GM18520 (cell line): ENCODE measurements around the gene HSDL1.

Source experiments
- ATAC-seq: cut with Tn5 transposase; IDR thresholded peaks from one replicate; pipeline ENCODE4 v1.9.1; 2021; ENCODE audit not compliant: unreplicated experiment

HSDL1 gene

GRCh38 chr16:84144859-84145639 is at the start of gene HSDL1, which contains the start of gene DNAAF1:
HSDL1 (minus strand) TSS chr16:84145177; CDS start chr16:84131321, 13,856 bp downstream.
DNAAF1 (plus strand) TSS chr16:84145308; CDS start chr16:84145441, 133 bp downstream.
- ATAC-seq = peak; percentile 82

GRCh38 chr16:84194018-84194417 is 49.0 kb upstream of the HSDL1 start:
- ATAC-seq = no peak

- ATAC-seq = no peak
Observed at GRCh38 chr16:84193480-84193879, 48.5 kb upstream of the HSDL1 start.

- no peak for ATAC-seq
Observed at GRCh38 chr16:84191466-84191865, 46.5 kb upstream of the HSDL1 start.

GRCh38 chr16:84190731-84191388 is 45.9 kb upstream of the HSDL1 start, which contains the start of gene ADAD2:
ADAD2 (plus strand) TSS chr16:84191157; CDS start chr16:84191231, 74 bp downstream.
- ATAC-seq = no peak

GRCh38 chr16:84186685-84187437 is 41.9 kb upstream of the HSDL1 start, which contains the start of gene TAF1C:
TAF1C (minus strand) TSS chr16:84187057; CDS start chr16:84184988, 2,069 bp downstream.
- peak; percentile 88 for ATAC-seq

GRCh38 chr16:84184775-84185174 is 39.8 kb upstream of the HSDL1 start:
- ATAC-seq = no peak

GRCh38 chr16:84183911-84184591 is 39.1 kb upstream of the HSDL1 start:
- ATAC-seq = no peak

- ATAC-seq = no peak
Observed at GRCh38 chr16:84183572-84183875, 38.5 kb upstream of the HSDL1 start.

- ATAC-seq = no peak
Observed at GRCh38 chr16:84182680-84183571, 37.9 kb upstream of the HSDL1 start.

- no peak for ATAC-seq
Observed at GRCh38 chr16:84182104-84182503, 37.1 kb upstream of the HSDL1 start.

GRCh38 chr16:84181144-84181915 is 36.4 kb upstream of the HSDL1 start:
- ATAC-seq = no peak

- ATAC-seq = no peak
Observed at GRCh38 chr16:84180519-84181140, 35.7 kb upstream of the HSDL1 start.

GRCh38 chr16:84179612-84180320 is 34.8 kb upstream of the HSDL1 start:
- no peak for ATAC-seq

- ATAC-seq = no peak
Observed at GRCh38 chr16:84178892-84179611, 34.1 kb upstream of the HSDL1 start.

GRCh38 chr16:84178146-84178765 is 33.3 kb upstream of the HSDL1 start:
- no peak for ATAC-seq

- ATAC-seq = no peak
Observed at GRCh38 chr16:84177741-84178073, 32.7 kb upstream of the HSDL1 start.
